GM18502 (cell line): ENCODE measurements around the gene MIER2.

Experiments
- ATAC-seq: cut with Tn5 transposase; IDR thresholded peaks from one replicate; pipeline ENCODE4 v1.9.1; 2021; ENCODE audit warnings: mild to moderate bottlenecking; ENCODE audit not compliant: unreplicated experiment, poor library complexity

Gene MIER2

DNA sequence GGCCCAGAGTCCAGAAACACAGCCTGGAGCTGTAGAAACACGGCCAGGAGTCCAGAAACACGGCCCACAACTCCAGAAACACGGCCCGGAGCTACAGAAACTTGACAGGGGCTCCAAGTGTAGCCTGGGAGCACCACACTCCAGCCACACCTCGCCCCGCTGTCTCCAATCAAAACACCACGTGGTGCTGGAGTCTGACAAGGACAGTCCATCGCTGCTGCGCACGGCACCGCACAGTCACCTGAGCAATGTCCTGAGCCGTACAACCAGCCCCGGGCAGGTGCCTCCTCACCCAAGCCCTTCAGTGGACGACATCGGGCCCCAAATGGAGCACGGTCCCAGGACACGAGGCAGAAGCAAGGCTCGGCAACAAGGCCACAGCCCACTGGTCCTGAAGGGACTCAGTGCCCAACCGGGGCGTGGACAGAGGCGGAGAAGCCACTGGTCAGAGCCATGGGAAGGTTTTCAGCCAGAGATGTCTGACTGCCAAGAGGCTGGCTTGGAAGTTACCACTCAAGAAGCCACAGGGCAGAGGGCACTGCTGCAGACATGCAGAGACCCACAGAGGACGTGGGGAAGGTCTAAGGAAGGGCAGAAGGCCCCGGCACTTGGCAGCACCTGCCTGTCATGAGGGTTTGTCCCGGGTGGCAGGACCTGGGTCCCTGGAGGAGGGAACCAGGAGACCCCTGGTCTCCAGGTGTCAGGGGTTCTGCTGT is 33.7 kb downstream of the MIER2 start:
- no peak for ATAC-seq

- ATAC-seq, result no peak
These were observed 34.4 kb downstream of the MIER2 start for GRCh38 chr19:310141-310651.

- ATAC-seq, result no peak
These were observed 35.4 kb downstream of the MIER2 start for GRCh38 chr19:309206-309565.

DNA sequence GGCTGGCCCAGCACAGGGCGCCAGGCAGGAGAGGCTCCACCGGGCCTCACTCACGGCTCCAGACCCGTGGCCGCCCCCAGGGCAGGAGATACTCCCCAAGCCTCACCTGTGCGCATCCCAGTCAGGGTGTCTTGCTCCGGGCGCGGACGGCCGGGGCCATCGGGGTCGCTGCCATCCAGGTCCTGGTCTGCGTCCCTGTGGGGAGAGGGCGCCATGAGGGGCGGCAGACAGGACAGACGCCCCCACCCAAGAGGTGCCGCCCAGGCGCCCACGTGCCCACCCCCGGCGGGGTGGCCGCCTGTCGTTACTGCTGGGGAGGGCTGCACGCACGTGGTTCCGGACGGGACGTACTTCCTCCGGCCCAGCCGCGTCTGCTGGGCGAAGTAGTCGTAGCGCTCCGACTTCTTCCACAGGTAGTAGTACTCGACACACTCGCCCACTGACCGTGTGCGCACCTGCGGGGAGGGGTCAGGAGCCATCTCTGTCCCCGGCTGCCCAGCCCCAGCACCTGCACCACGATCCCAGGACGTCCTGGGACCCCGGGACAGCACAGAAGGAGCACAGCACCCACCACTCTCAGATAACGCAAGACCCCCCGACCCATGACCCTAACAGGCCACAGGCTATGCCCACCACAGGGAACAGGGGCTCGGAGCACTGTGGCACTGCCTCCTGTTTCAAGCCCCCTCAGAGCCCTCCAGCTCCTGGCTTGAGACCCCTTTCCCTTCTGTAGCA is 36.0 kb downstream of the MIER2 start:
- ATAC-seq, result no peak

DNA sequence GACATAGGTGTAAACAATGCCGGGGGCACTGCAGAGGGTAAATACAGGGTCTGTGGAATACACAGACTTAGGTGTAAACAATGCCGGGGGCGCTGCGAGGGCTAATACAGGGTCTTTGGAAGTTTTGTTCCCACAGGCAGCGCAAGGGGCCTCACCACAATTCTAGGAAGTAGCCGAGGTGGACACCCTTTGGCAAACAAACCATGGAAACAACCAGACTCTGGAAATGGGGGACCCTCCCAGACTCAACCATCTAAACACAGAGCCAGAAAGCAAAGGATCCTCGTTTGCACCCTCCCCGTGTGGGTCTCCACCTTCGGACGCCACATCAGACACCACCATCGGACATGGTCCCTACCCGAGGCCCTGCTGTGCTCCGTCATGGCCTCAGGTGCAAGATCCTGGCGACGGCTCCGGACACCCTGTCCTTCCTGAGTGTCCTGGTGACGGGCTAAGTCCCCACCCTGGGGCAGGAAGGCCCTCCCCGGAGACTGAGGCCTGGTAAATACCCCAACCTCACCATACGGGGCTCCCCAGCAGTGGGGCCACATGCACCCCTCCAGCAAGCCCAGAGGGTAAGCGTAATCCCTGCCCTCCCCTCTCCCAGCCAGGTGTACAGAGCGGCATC is 36.7 kb downstream of the MIER2 start:
- no peak for ATAC-seq

- ATAC-seq, result no peak
These were observed 37.5 kb downstream of the MIER2 start for GRCh38 chr19:307111-307531.

- no peak for ATAC-seq
These were observed 38.3 kb downstream of the MIER2 start for GRCh38 chr19:306151-306900.

- no peak for ATAC-seq
These were observed 39.1 kb downstream of the MIER2 start for GRCh38 chr19:305240-306150.

- no peak for ATAC-seq
These were observed 47.9 kb downstream of the MIER2 start for GRCh38 chr19:296476-297225.

- ATAC-seq, result no peak
These were observed 48.8 kb downstream of the MIER2 start for GRCh38 chr19:295687-296370.

DNA sequence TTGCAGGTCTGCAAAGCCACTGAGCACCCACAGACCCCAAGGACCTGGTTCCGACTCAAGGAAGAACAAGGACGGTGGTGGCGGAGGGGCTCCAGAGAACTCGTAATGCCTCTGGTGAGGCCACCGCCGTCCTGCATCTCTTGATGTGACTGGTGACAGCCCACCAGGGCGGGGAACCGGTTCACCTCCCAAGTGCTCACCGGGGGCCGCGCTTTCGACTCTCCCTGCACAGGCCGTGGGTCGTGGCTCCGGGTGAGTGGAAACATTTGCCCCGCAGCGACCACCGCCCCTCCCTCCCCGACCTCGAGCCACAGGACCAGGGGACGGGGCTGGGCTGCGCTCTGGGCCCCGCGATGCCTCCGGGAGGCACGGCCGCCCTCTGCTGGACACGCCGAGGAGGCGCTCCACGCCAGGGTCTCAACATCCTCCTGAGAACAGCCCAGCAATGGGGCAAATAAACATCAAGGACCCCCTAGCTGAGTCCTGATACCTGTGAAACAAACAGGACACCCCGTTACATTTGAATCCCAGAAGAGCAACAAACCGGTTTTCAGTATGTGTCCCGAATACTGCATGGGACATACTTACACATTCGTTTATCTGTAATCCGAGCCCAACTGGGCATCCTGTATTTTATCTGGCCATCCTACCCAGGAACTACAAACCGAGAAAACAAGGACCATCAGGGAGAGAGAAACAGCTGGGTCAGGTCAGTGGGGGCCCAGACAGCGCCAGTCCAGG is 49.5 kb downstream of the MIER2 start:
- no peak for ATAC-seq

DNA sequence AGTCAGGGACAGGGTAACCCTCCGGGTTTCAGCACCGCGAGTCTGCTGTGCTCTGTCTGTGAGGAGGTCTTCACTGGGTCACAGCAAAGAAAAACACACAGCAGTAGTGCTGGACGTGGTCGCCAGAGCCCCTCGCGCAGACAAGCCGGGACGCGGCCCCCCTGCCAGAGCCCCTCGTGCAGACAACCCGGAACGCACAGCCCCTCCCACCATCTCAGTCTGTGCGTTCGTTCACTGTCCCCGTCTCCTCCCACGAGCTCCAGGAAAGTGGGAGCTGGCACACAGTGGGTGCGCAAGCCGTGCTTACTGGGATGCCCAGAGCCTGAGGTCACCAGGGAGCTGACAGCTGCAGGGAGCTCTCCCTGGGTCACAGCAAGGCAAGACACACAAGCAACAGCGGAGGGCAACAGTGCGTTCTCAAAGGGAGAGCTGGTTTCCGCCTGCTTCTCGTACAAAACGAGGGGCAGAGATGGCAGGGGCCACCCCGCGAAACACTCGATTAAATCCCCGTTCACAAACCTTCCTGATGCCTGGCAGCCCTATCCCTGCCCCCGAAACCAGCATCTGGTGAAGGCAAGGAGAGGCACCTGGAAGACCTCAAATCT is 50.2 kb downstream of the MIER2 start:
- ATAC-seq, result no peak

DNA sequence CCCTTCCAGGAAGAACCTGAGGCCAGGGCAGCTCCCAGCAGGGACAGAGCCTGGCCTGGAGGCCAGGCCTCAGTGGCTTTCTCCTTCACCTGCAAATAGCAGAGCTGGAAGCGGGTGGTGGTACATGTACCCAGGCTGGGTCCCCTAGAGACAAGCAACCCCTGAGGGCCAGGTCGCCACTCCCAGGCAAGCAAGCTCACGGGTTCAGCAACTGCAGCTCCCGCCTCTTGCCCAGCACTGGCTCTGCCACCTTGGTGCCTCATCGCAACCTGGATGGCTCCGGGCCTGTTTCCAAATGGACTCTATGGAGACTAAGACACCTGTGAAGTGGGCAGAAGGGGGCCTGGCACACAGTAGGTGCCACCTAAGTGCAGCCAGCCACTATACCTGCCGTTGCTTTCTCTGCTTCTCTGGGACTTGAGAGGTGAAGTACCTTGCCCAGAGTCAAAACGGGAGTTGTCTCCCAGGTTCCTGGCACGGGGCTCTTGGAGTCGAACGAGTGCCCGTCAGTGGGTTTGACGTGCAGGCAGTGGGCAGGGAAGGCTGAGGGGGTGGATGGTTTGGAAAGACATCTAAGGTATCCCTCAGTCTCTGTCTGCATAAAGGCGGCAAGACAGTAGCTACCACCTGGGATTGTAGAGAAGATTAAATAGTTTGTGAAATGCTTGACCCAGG is 51.0 kb downstream of the MIER2 start:
- no peak for ATAC-seq

DNA sequence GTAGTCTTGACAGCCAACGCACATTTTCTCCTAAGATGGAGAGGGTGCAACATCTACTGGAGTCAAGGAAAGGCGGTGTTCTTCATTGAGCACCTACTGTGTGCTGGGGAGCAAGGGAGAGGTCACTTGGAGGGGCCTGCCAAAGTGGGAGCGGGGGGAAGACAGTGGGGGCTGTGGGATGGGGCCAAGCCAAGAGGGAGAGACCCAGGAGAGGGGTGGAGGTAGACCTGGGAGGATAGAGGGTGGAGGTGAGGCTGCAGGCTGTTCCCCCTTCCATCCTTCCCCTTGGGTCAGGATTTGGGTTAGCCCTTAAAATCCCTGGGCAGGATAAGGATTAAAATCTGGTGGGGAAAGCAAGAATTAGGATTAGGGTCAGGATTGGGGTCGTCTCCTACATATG is 51.6 kb downstream of the MIER2 start:
- no peak for ATAC-seq

GRCh38 chr19:292281-292884 is 52.2 kb downstream of the MIER2 start:
- no peak for ATAC-seq

DNA sequence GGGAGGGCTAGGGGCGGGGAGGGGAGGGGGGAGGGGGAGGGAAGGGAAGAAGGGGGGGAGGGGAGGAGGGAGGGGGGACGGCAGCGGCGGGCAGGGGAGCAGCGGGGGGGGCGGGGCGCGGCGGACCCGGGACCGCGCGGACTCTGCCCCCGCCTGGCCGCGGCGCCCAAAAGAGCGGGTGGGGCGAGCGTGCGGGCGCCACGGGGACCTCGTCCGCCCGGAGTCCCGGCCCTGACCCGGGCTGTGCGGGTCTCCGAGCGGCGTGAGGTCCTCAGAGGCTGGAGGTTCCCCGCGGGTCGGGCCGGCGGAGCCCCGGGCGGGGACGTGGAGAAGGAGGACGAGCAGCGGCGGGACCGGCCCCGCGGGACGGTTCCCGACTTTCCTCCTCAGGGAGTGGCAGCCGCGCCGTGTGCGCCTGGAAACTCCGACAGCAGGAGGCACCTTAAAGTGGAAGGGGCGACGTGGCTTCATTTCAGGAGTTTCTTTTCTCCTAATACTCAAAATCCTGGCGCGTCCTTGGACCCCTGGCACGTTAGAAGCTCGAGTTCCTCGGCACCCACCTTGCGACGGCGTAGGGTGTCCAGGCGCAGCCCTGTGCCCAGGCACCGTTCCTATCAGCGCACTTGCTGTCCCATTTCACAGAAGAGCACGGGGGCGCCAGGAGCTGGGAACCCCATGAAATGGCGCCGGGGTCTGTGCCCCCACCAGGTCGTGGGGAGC is 52.9 kb downstream of the MIER2 start:
- no peak for ATAC-seq
